ENCODE measurements around the gene MTHFD1L.

Gene MTHFD1L

DNA sequence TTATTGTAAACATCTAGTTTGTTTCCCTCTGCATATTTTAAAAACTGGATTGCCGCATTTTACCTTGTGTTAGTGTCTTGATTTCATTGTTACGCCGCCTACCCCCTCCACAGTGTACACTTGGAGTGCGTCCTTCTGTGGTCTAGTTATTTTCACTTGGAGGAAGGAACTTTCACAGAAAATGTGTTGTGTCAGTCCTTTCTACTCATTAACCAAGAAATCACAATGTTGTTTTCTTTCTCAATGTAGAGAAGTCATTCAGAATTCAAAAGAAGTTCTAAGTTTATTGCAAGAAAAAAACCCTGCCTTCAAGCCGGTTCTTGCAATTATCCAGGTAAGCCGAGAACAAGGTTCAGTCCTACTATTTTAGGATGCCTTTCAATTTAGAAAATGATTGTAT is 10.3 kb downstream of the MTHFD1L start:
- no peak overlapping the region for H3K27ac ChIP-seq (ENCODE audit: low read depth, low read length)
- H3K4me3 ChIP-seq (ENCODE audit: insufficient read depth, low read length, poor library complexity, severe bottlenecking), result no peak overlapping the region
- no peaks in the 10 kb centered on the region for H3K9me2 ChIP-seq (replicated peaks; ENCODE audit: insufficient read depth, low read length)
- H3F3A ChIP-seq (ENCODE audit: insufficient read depth), result no peaks in the 10 kb centered on the region
- no peak overlapping the region for H3K9ac ChIP-seq (ENCODE audit: low read length)
- no peaks in the 10 kb centered on the region for H3K27me3 ChIP-seq (ENCODE audit: low read length)
- no peaks in the 10 kb centered on the region for H3K9me3 ChIP-seq (ENCODE audit: insufficient read depth, low read length)
- H4K20me1 ChIP-seq (ENCODE audit: low read depth, low read length), result peaks cover 17% of the 10 kb centered on the region
- no peak overlapping the region for H3K4me2 ChIP-seq (ENCODE audit: low read depth, low read length, poor library complexity, severe bottlenecking)
- TF ChIP-seq, protein P1, sequence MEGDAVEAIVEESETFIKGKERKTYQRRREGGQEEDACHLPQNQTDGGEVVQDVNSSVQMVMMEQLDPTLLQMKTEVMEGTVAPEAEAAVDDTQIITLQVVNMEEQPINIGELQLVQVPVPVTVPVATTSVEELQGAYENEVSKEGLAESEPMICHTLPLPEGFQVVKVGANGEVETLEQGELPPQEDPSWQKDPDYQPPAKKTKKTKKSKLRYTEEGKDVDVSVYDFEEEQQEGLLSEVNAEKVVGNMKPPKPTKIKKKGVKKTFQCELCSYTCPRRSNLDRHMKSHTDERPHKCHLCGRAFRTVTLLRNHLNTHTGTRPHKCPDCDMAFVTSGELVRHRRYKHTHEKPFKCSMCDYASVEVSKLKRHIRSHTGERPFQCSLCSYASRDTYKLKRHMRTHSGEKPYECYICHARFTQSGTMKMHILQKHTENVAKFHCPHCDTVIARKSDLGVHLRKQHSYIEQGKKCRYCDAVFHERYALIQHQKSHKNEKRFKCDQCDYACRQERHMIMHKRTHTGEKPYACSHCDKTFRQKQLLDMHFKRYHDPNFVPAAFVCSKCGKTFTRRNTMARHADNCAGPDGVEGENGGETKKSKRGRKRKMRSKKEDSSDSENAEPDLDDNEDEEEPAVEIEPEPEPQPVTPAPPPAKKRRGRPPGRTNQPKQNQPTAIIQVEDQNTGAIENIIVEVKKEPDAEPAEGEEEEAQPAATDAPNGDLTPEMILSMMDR (IDR thresholded peaks at IDR 0.05; ENCODE audit: insufficient read depth, low read length, poor library complexity, severe bottlenecking), result no peak
- TF ChIP-seq EZH2phosphoT487 (conservative IDR thresholded peaks at IDR 0.05; ENCODE audit: low read length), result no peak
- H3K79me2 ChIP-seq (ENCODE audit: insufficient read depth, low read length), result peaks cover 83% of the 10 kb centered on the region
- no peak overlapping the region for H2AFZ ChIP-seq (ENCODE audit: low read depth, low read length, severe bottlenecking)
- H3K36me3 ChIP-seq (ENCODE audit: low read length), result peaks cover 12% of the 10 kb centered on the region; the same call in 1 of the 2 replicates

DNA sequence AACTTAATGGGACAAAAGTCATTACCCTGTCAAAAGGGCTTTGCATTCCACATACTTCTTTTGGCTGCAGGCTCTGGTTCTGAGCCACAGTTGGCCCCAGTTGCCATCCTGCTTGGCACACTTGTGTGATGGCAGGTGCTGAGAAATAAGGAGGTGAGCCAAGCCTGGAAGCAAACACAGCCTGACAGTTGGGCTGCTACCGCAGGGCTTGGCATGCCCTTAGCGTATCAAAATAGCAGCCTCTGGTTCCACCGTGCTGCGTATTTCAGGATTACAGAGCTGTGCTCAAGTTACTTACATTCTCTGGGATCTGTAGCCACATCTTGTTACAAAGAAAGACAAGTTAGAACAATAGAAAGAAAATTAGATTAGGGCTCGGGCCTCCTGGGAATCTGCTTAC is 11.1 kb downstream of the MTHFD1L start:
- Histone ChIP-seq H3K36me3 (ENCODE audit: low read length) (peaks cover 12% of the 10 kb centered on the region; the same call in 1 of the 2 replicates), H3K9me2 (replicated peaks; ENCODE audit: insufficient read depth, low read length) (no peaks in the 10 kb centered on the region), H4K20me1 (ENCODE audit: low read depth, low read length) (peaks cover 19% of the 10 kb centered on the region), H3K27me3 (ENCODE audit: low read length) (no peaks in the 10 kb centered on the region), H3K27ac (ENCODE audit: low read depth, low read length) (no peak overlapping the region), H3K79me2 (ENCODE audit: insufficient read depth, low read length) (peaks cover 84% of the 10 kb centered on the region), H3K4me2 (ENCODE audit: low read depth, low read length, poor library complexity, severe bottlenecking) (no peak overlapping the region), H3K9ac (ENCODE audit: low read length) (no peak overlapping the region), H3F3A (ENCODE audit: insufficient read depth) (no peaks in the 10 kb centered on the region), H3K4me3 (ENCODE audit: insufficient read depth, low read length, poor library complexity, severe bottlenecking) (no peak overlapping the region), H3K9me3 (ENCODE audit: insufficient read depth, low read length) (no peaks in the 10 kb centered on the region), H2AFZ (ENCODE audit: low read depth, low read length, severe bottlenecking) (no peak overlapping the region)
- TF ChIP-seq, protein P1 (IDR thresholded peaks at IDR 0.05; ENCODE audit: insufficient read depth, low read length, poor library complexity, severe bottlenecking), result no peak
- TF ChIP-seq EZH2phosphoT487 (conservative IDR thresholded peaks at IDR 0.05; ENCODE audit: low read length), result no peak

DNA sequence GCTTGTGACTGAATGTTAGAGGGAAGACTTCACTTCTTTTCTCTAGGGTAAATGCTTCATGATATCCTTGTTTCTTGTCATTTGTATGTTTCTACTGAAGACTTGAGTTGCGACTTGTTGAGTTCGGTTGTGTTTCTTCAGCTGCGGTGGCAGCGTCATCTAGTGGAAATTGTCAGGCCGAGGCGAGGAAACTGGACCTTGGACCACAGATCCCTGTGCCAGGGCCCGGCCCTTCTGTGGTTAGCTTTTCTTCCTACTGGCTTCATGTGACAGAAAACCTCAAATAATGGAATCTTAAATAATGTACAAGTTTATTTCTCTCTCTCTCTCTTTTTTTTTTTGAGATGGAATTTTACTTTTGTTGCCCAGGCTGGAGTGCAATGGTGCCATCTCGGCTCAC is 12.4 kb downstream of the MTHFD1L start:
- TF ChIP-seq, protein P1 (IDR thresholded peaks at IDR 0.05; ENCODE audit: insufficient read depth, low read length, poor library complexity, severe bottlenecking), result no peak
- TF ChIP-seq EZH2phosphoT487 (conservative IDR thresholded peaks at IDR 0.05; ENCODE audit: low read length), result no peak
- H3K79me2 ChIP-seq (ENCODE audit: insufficient read depth, low read length), result peaks cover 80% of the 10 kb centered on the region
- no peak overlapping the region for H3K27ac ChIP-seq (ENCODE audit: low read depth, low read length)
- H4K20me1 ChIP-seq (ENCODE audit: low read depth, low read length), result peaks cover 19% of the 10 kb centered on the region
- no peak overlapping the region for H3K9ac ChIP-seq (ENCODE audit: low read length)
- H3K4me2 ChIP-seq (ENCODE audit: low read depth, low read length, poor library complexity, severe bottlenecking), result no peak overlapping the region
- H3K9me3 ChIP-seq (ENCODE audit: insufficient read depth, low read length), result no peaks in the 10 kb centered on the region
- no peaks in the 10 kb centered on the region for H3K27me3 ChIP-seq (ENCODE audit: low read length)
- H2AFZ ChIP-seq (ENCODE audit: low read depth, low read length, severe bottlenecking), result no peak overlapping the region
- H3K36me3 ChIP-seq (ENCODE audit: low read length), result peaks cover 15% of the 10 kb centered on the region; the same call in 1 of the 2 replicates
- no peaks in the 10 kb centered on the region for H3K9me2 ChIP-seq (replicated peaks; ENCODE audit: insufficient read depth, low read length)
- no peaks in the 10 kb centered on the region for H3F3A ChIP-seq (ENCODE audit: insufficient read depth)
- no peak overlapping the region for H3K4me3 ChIP-seq (ENCODE audit: insufficient read depth, low read length, poor library complexity, severe bottlenecking)

Measured in SU-DHL-6 (cell line).